ENCODE data around the gene IGF2BP3.

GRCh38 chr7:23292623-23293022, 177.7 kb downstream of the IGF2BP3 start:
- TF ChIP-seq CTCF (IDR thresholded peaks at IDR 0.05) (no peak), POLR2AphosphoS5 (IDR thresholded peaks at IDR 0.05; ENCODE audit: low read depth, low read length) (no peak), SIN3A (IDR thresholded peaks at IDR 0.05; ENCODE audit: borderline replicate concordance, insufficient read depth, low read depth, low read length) (no peak)

Data from Panc1 (cell line).